Left colon (tissue), 2 donors: ENCODE measurements around the gene CYB5B. TPM values are rescaled to one million over a fixed set of nuclear protein-coding genes. Genes with fewer than 3 reads are reported as not detected.
A peak's percentile ranks its signal among the peaks of the same experiment; 100 is the strongest.
"Not testable (repeated sequence)": the region's sequence is repeated elsewhere in the genome, so short reads cannot be mapped to it uniquely, and the experiment has no call there.

Source experiments
- ATAC-seq: fragments of 200-7000 bp; cut with Tn5 transposase; one replicate; pipeline ENCODE4 v1.9.1; 2020; ENCODE audit warnings: mild to moderate bottlenecking, moderate library complexity
- DNase-seq, 2 donors: peaks; one replicate each; pipeline ENCODE4 v3.0.0-alpha.2; 2020
- intact Hi-C, 2 donors: fragments of 100-400 bp; cut with DNase I in 1 of 2; cut with micrococcal nuclease in 1 of 2; formaldehyde crosslinking; loops; one replicate each; pipeline versions ENCODE4 v1.11.2 to v1.14.0; 2022; cut with DNase I, micrococcal nuclease
- total RNA-seq, 2 donors: library from RNA; stranded (reverse); fragmentation: NEBNext Ultra II Directional; extraction: Animal tissue kit (Norgen Biotek cat#: 25700); gene quantifications; one replicate each; pipeline ENCODE4 v1.2.1, GENCODE V29; 2021
- donor health status: DM: no; HTN: no; CAD: no.
- donor health status: DM: yes; HTN: yes; CAD: no.

Gene CYB5B
- total RNA-seq, 2 donors from 2014 or later: 153 to 186 TPM

GRCh38 chr16:69406780-69407331 lies 17.6 kb upstream of the CYB5B start:
- DNase-seq: peak in 1 of 2 donors; percentile 14
- ATAC-seq: no peak
- intact Hi-C loops: no loop called here

- DNase-seq (no peak), ATAC-seq (no peak)
- intact Hi-C loops: no loop called here
Measured at GRCh38 chr16:69407702-69408323, 16.6 kb upstream of the CYB5B start.

- intact Hi-C loops: no loop called here
- DNase-seq: peak; percentile 79 to 88
- peak; percentile 76 for ATAC-seq
Measured at GRCh38 chr16:69408475-69408874, 15.9 kb upstream of the CYB5B start.

- DNase-seq: no peak
- no peak for ATAC-seq
- intact Hi-C loops: no loop called here
Measured at GRCh38 chr16:69410219-69410990, 14.0 kb upstream of the CYB5B start.

- ATAC-seq: no peak
Measured at GRCh38 chr16:69411064-69411985, 13.1 kb upstream of the CYB5B start.

GRCh38 chr16:69412287-69412686 lies 12.1 kb upstream of the CYB5B start:
- ATAC-seq (no peak), DNase-seq (no peak)
- intact Hi-C loops: no loop called here

More at GRCh38 chr16:69411064-69411985, 13.1 kb upstream of the CYB5B start:
- DNase-seq: peak in 1 of 2 donors; percentile 16
- intact Hi-C loops: no loop called here

- DNase-seq (no peak), ATAC-seq (no peak)
- intact Hi-C loops: no loop called here
Measured at GRCh38 chr16:69413045-69413664, 11.3 kb upstream of the CYB5B start.

GRCh38 chr16:69417520-69418199 lies 6.8 kb upstream of the CYB5B start:
- ATAC-seq (peak; percentile 54), DNase-seq (peak in 1 of 2 donors; percentile 23)
- intact Hi-C loops: no loop called here

GRCh38 chr16:69419956-69420355 lies 4.5 kb upstream of the CYB5B start:
- DNase-seq: no peak
- intact Hi-C loops: no loop called here
- ATAC-seq: no peak

GRCh38 chr16:69423189-69423588 lies 1.2 kb upstream of the CYB5B start:
- no peak for ATAC-seq
- intact Hi-C loops: no loop called here
- peak in 1 of 2 donors; percentile 17 for DNase-seq

- DNase-seq (peak in 1 of 2 donors; percentile 21), ATAC-seq (peak; percentile 41)
- intact Hi-C loops: no loop called here
Measured at GRCh38 chr16:69424935-69425784, 741 bp downstream of the CYB5B start.

- no peak for ATAC-seq
- intact Hi-C loops: no loop called here
- DNase-seq: no peak
Measured at GRCh38 chr16:69428652-69429051, 4.2 kb downstream of the CYB5B start.

GRCh38 chr16:69429058-69429640 lies 4.7 kb downstream of the CYB5B start:
- intact Hi-C loops, ATAC-seq, DNase-seq: not testable (repeated sequence)

GRCh38 chr16:69431948-69432468 lies 7.6 kb downstream of the CYB5B start:
- ATAC-seq: no peak
- intact Hi-C loops: no loop called here
- DNase-seq: no peak

- intact Hi-C loops: no loop called here
- no peak for DNase-seq
- no peak for ATAC-seq
Measured at GRCh38 chr16:69434066-69434465, 9.6 kb downstream of the CYB5B start.

GRCh38 chr16:69435977-69436820 lies 11.8 kb downstream of the CYB5B start:
- ATAC-seq (peak; percentile 42), DNase-seq (no peak)
- intact Hi-C loops: no loop called here
